Left cardiac atrium (tissue), 4 donors: ENCODE measurements around the gene TSEN15. TPM values are rescaled to one million over a fixed set of nuclear protein-coding genes. Genes with fewer than 3 reads are reported as not detected.
A peak's percentile ranks its signal among the peaks of the same experiment; 100 is the strongest.
"Not testable (repeated sequence)": the region's sequence is repeated elsewhere in the genome, so short reads cannot be mapped to it uniquely, and the experiment has no call there.

Experiments
- ATAC-seq, 2 donors: fragments of 200-7000 bp; cut with Tn5 transposase; one replicate each; pipeline ENCODE4 v1.9.1; 2020; ENCODE audit warnings: mild to moderate bottlenecking in 2 of 2, moderate library complexity in 2 of 2
- DNase-seq: peaks from one replicate; pipeline ENCODE4 v3.0.0-alpha.2; 2020
- intact Hi-C, 2 donors: fragments of 100-400 bp; cut with DNase I; formaldehyde crosslinking; loops; one replicate each; pipeline versions ENCODE4 v1.14.1 to v1.15.1; 2022 to 2023
- total RNA-seq, 2 donors: library from RNA; stranded (reverse); fragmentation: NEBNext Ultra II Directional; extraction: Animal tissue kit (Norgen Biotek cat#: 25700); gene quantifications; one replicate each; pipeline ENCODE4 v1.2.1, GENCODE V29; 2021
- donor health status: DM: no; HTN: yes; CAD: no.
- donor health status: DM: no; HTN: yes; CAD: no; lungs with severe emphysema.
- donor health status: DM: yes; HTN: yes; CAD: no.
- donor health status: Dilated cardiomyopathy.

TSEN15 gene
- total RNA-seq, 2 donors from 2014 or later = 20.2 to 23.6 TPM

- ATAC-seq = no peak
- peak; percentile 53 for DNase-seq
Observed at GRCh38 chr1:184028854-184029623, 22.5 kb upstream of the TSEN15 start.

GRCh38 chr1:184030433-184031091, 21.0 kb upstream of the TSEN15 start:
- ATAC-seq (no peak), DNase-seq (no peak)
- intact Hi-C loops = no loop called here

More at GRCh38 chr1:184028854-184029623, 22.5 kb upstream of the TSEN15 start:
- intact Hi-C loops = no loop called here

- intact Hi-C loops = no loop called here
- ATAC-seq (no peak), DNase-seq (no peak)
Observed at GRCh38 chr1:184031092-184031408, 20.5 kb upstream of the TSEN15 start.

- DNase-seq (no peak), ATAC-seq (no peak)
- intact Hi-C loops = no loop called here
Observed at GRCh38 chr1:184031409-184032107, 20.0 kb upstream of the TSEN15 start.

GRCh38 chr1:184032306-184032929, 19.1 kb upstream of the TSEN15 start:
- DNase-seq (no peak), ATAC-seq (no peak)
- intact Hi-C loops = no loop called here

GRCh38 chr1:184032930-184033418, 18.6 kb upstream of the TSEN15 start:
- no peak for DNase-seq
- intact Hi-C loops = no loop called here
- no peak for ATAC-seq

GRCh38 chr1:184033711-184034167, 17.8 kb upstream of the TSEN15 start:
- ATAC-seq (no peak), DNase-seq (no peak)
- intact Hi-C loops = no loop called here

GRCh38 chr1:184034761-184035379, 16.7 kb upstream of the TSEN15 start:
- ATAC-seq (no peak), DNase-seq (no peak)
- intact Hi-C loops = no loop called here

- ATAC-seq = no peak
- DNase-seq = peak; percentile 62
- intact Hi-C loops = no loop called here
Observed at GRCh38 chr1:184035719-184036516, 15.6 kb upstream of the TSEN15 start.

- intact Hi-C loops = no loop called here
- DNase-seq = peak; percentile 26
- peak; percentile 63 to 73 for ATAC-seq
Observed at GRCh38 chr1:184036517-184036949, 15.0 kb upstream of the TSEN15 start.

GRCh38 chr1:184037849-184038591, 13.5 kb upstream of the TSEN15 start:
- ATAC-seq (no peak), DNase-seq (no peak)
- intact Hi-C loops = no loop called here

GRCh38 chr1:184039126-184039525, 12.4 kb upstream of the TSEN15 start:
- ATAC-seq = no peak
- intact Hi-C loops = no loop called here

GRCh38 chr1:184041731-184042130, 9.8 kb upstream of the TSEN15 start:
- DNase-seq = no peak
- no peak for ATAC-seq
- intact Hi-C loops = no loop called here

More at GRCh38 chr1:184039126-184039525, 12.4 kb upstream of the TSEN15 start:
- DNase-seq = no peak

- ATAC-seq, DNase-seq, intact Hi-C loops: not testable (repeated sequence)
Observed at GRCh38 chr1:184043315-184043714, 8.2 kb upstream of the TSEN15 start.

GRCh38 chr1:184044603-184045376, 6.7 kb upstream of the TSEN15 start:
- DNase-seq (no peak), ATAC-seq (no peak)
- intact Hi-C loops = no loop called here

- intact Hi-C loops, ATAC-seq, DNase-seq: not testable (repeated sequence)
Observed at GRCh38 chr1:184047541-184047940, 4.0 kb upstream of the TSEN15 start.
